OCI-LY7 (cell line): ENCODE results near the gene RPTN. TPM values are rescaled to one million over a fixed set of nuclear protein-coding genes. Genes with fewer than 3 reads are reported as not detected.

Source experiments
- BruUV-seq: library from RNA; stranded (reverse); fragments of 400-500 nt; replicated peaks from 2 replicates; lab custom pipeline; 2021; lab: Mats Ljungman, UMichigan
- CTCF ChIA-PET: fragments of 300-600 bp; sonication (Branson Sonifier 250); formaldehyde crosslinking; loops from one replicate; lab custom pipeline; 2022; ENCODE audit warnings: antibody characterized with exemption; ENCODE audit not compliant: unreplicated experiment; lab: Charles Lee
- POLR2A ChIA-PET: fragments of 300-600 bp; sonication (Branson Sonifier 250); formaldehyde crosslinking; loops from one replicate; lab custom pipeline; 2022; ENCODE audit warnings: antibody characterized with exemption; lab: Charles Lee
- DNase-seq: peaks from one replicate; pipeline ENCODE4 v3.0.0-alpha.2; 2015; ENCODE audit warnings: low spot score
- H2AFZ ChIP-seq: fragments of 200-600 bp; sonication (generic), shearing (Covaris generic); 2 replicates; pipeline ENCODE4 v1.6.1; 2014; ENCODE audit warnings: mild to moderate bottlenecking, antibody characterized with exemption, low read length, moderate library complexity
- H3K27ac ChIP-seq: fragments of 200-600 bp; sonication (generic); 2 replicates; pipeline ENCODE4 v1.5.1; 2014; ENCODE audit warnings: mixed run types, low read depth, mild to moderate bottlenecking, moderate library complexity, low read length, inconsistent platforms; ENCODE audit not compliant: poor library complexity, severe bottlenecking
- H3K36me3 ChIP-seq: fragments of 200-600 bp; sonication (generic); 2 replicates; pipeline ENCODE4 v1.6.1; 2014; ENCODE audit warnings: mild to moderate bottlenecking, antibody characterized with exemption, low read length, moderate library complexity, mixed read lengths; ENCODE audit not compliant: insufficient read depth
- H3K4me1 ChIP-seq: fragments of 200-600 bp; sonication (generic); 2 replicates; pipeline ENCODE4 v1.5.1; 2014; ENCODE audit warnings: mild to moderate bottlenecking, low read length; ENCODE audit not compliant: insufficient read depth, poor library complexity, severe bottlenecking
- H3K4me2 ChIP-seq: fragments of 200-600 bp; sonication (generic); 2 replicates; pipeline ENCODE4 v1.6.1; 2014; ENCODE audit warnings: mild to moderate bottlenecking, low read length
- H3K4me3 ChIP-seq: fragments of 200-600 bp; sonication (generic); 2 replicates; pipeline ENCODE4 v1.5.1; 2014; ENCODE audit warnings: mild to moderate bottlenecking, low read depth, low read length; ENCODE audit not compliant: poor library complexity, severe bottlenecking
- H3K79me2 ChIP-seq: fragments of 200-600 bp; sonication (generic); 2 replicates; pipeline ENCODE4 v1.6.1; 2016; ENCODE audit warnings: low read depth, mild to moderate bottlenecking, low read length, moderate library complexity, mixed read lengths; ENCODE audit not compliant: insufficient read depth
- H3K9me2 ChIP-seq: fragments of 200-600 bp; sonication (generic); 2 replicates; pipeline ENCODE4 v1.6.1; 2016; ENCODE audit warnings: mild to moderate bottlenecking, low read length, mixed read lengths; ENCODE audit not compliant: insufficient read depth
- H3K9me3 ChIP-seq: fragments of 200-600 bp; sonication (generic); 2 replicates; pipeline ENCODE4 v1.6.1; 2014; ENCODE audit warnings: mild to moderate bottlenecking, mixed run types, low read length, mixed read lengths
- H4K20me1 ChIP-seq: fragments of 200-600 bp; sonication (generic); 2 replicates; pipeline ENCODE4 v1.6.1; 2014; ENCODE audit warnings: mild to moderate bottlenecking, antibody characterized with exemption, low read length, moderate library complexity, mixed read lengths; ENCODE audit not compliant: insufficient read depth
- CTCF ChIP-seq: fragments of 200-600 bp; sonication (generic); conservative IDR thresholded peaks from 2 replicates; pipeline ENCODE4 v1.5.1; 2014; ENCODE audit warnings: mild to moderate bottlenecking, antibody characterized with exemption, low read length, moderate library complexity, mixed read lengths
- EZH2phosphoT487 ChIP-seq: fragments of 200-600 bp; sonication (generic); IDR thresholded peaks from 2 replicates; pipeline ENCODE4 v1.6.1; 2018; ENCODE audit warnings: low read depth, borderline replicate concordance, mild to moderate bottlenecking, mixed run types, antibody characterized with exemption, low read length, moderate library complexity, mixed read lengths
- intact Hi-C: fragments of 100-400 bp; cut with micrococcal nuclease; formaldehyde crosslinking; loops from one replicate; pipeline ENCODE4 v1.10.0; 2022; ENCODE audit not compliant: unreplicated experiment
- total RNA-seq, 2 experiments: library from RNA; depleted of rRNA in 1 of 2; stranded (reverse); fragments of >200 nt in 1 of 2; shearing (Covaris generic) in 1 of 2; gene quantifications; 2 replicates each; pipeline ENCODE4 v1.2.3, GENCODE V29; 2014 to 2022

RPTN gene
- total RNA-seq, 2 experiments from 2014 or later, result not detected

DNA sequence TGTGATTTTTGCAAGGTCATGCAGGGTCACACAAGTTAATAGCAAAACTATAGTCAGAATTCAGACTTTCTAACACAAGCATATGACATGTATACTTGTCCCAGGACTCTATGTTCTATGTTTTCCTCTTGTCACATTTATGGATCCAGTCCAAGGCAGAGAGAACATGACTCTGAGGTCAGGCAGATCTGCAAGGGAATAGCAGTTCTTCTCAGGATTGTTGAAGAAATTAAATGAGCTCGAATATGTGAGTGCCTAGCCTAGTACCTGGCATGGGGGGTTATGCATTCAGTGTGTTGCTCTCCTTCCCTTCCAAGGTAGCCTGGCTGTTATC is 9.5 kb upstream of the RPTN start:
- H3K4me3 ChIP-seq, result no peak overlapping the region
- DNase-seq, result no peak
- no peak overlapping the region for H2AFZ ChIP-seq
- no TSS peak for BruUV-seq
- TF ChIP-seq EZH2phosphoT487, result no peak
- TF ChIP-seq CTCF, result no peak
- CTCF ChIA-PET, result no interaction called here
- H3K27ac ChIP-seq, result no peak overlapping the region
- H3K79me2 ChIP-seq, result no peaks in the 10 kb centered on the region
- H3K36me3 ChIP-seq, result no peaks in the 10 kb centered on the region
- intact Hi-C loops, result no loop called here
- no peaks in the 10 kb centered on the region for H4K20me1 ChIP-seq
- H3K9me2 ChIP-seq, result no peaks in the 10 kb centered on the region
- POLR2A ChIA-PET, result no interaction called here
- no peak overlapping the region for H3K4me2 ChIP-seq
- H3K9me3 ChIP-seq, result no peaks in the 10 kb centered on the region
- H3K4me1 ChIP-seq, result peaks cover 9% of the 10 kb centered on the region

GRCh38 chr1:152167835-152168534 is 9.0 kb upstream of the RPTN start:
- no peak for DNase-seq
- no peaks in the 10 kb centered on the region for H4K20me1 ChIP-seq
- ChIA-PET POLR2A (no interaction called here), CTCF (no interaction called here)
- no peaks in the 10 kb centered on the region for H3K79me2 ChIP-seq
- no peak overlapping the region for H2AFZ ChIP-seq
- no peaks in the 10 kb centered on the region for H3K9me3 ChIP-seq
- no peak overlapping the region for H3K4me2 ChIP-seq
- H3K36me3 ChIP-seq, result no peaks in the 10 kb centered on the region
- intact Hi-C loops, result no loop called here
- TF ChIP-seq EZH2phosphoT487 (no peak), CTCF (no peak)
- H3K27ac ChIP-seq, result no peak overlapping the region
- H3K9me2 ChIP-seq, result no peaks in the 10 kb centered on the region
- peaks cover 9% of the 10 kb centered on the region for H3K4me1 ChIP-seq
- BruUV-seq, result no TSS peak
- H3K4me3 ChIP-seq, result no peak overlapping the region

DNA sequence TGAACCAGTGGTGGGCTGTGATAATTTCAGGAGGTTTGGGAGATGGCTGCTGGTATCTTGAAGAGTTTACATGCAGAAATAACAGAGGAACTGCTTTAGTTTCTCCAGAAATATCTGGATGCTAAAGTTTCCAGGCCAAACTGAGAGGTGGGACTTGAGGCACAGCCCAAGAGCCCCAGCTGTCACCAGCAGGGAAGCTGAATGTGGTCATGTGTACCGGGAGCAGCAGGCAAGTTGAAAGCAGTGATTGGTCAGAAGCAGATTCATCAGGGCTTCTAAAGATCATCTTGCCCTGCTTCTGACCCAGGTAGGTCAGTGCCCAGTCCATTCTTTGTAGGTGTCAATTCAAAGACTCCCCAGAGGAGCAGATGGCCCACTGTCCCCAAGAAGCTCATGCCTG is 7.9 kb upstream of the RPTN start:
- H3K9me3 ChIP-seq, result no peaks in the 10 kb centered on the region
- no peak for DNase-seq
- ChIA-PET POLR2A (no interaction called here), CTCF (no interaction called here)
- no peaks in the 10 kb centered on the region for H3K36me3 ChIP-seq
- TF ChIP-seq EZH2phosphoT487, result no peak
- no peaks in the 10 kb centered on the region for H3K9me2 ChIP-seq
- H4K20me1 ChIP-seq, result no peaks in the 10 kb centered on the region
- H3K4me3 ChIP-seq, result no peak overlapping the region
- H3K79me2 ChIP-seq, result no peaks in the 10 kb centered on the region
- BruUV-seq, result no TSS peak
- no peak overlapping the region for H3K4me2 ChIP-seq
- H3K27ac ChIP-seq, result no peak overlapping the region
- H3K4me1 ChIP-seq, result peaks cover 9% of the 10 kb centered on the region
- no peak overlapping the region for H2AFZ ChIP-seq
- intact Hi-C loops, result no loop called here
